HG02642 (cell line): ENCODE results near the gene PRMT9.

Experiments used
- ATAC-seq: cut with Tn5 transposase; IDR thresholded peaks from one replicate; pipeline ENCODE4 v1.9.1; 2021; ENCODE audit warnings: mild to moderate bottlenecking; ENCODE audit not compliant: unreplicated experiment, poor library complexity

PRMT9 gene

GRCh38 chr4:147683717-147684700 lies at the start of gene PRMT9:
Gene PRMT9, minus strand, starts transcription at chr4:147684163. Its CDS starts 176 bp downstream, at chr4:147683987.
- peak; percentile 99 for ATAC-seq

DNA sequence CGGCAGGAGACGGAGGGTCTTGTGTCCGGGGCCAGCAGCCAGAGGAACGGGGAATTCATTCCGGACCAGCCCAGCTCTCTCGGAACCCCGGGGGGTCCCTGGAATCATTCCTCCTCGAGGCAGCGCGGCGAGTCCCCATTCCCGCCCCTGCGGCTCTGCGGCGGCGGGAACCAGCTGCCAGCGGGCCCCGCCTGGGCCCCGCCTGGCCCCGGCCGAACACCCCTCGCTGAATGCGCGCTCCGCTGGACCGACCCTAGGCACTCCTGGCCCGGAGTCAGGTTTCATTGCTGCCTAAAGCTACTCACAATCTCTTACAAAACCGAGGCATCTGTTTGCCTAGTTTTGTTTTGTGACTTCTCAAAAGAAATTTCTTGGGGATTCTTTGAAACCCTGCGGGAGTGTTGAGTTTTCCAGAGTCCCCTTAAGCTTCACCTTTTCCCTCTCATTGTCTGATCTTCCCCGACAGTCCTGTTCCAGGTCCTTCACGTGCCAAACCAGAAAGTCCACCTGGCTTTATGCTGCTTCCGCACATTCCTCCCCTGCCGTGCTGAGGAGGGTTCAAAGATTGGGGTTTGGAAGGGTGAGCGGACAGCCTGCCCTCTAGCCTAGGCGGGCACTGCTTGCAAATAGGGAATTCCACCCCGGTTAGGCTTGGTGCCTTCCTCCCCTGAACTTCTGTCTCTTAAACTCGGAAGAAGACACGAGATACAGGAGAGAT lies 48.7 kb upstream of the PRMT9 start:
- ATAC-seq: peak; percentile 33

- peak; percentile 72 for ATAC-seq
These were observed 47.9 kb upstream of the PRMT9 start, which contains the start of gene ARHGAP10 for GRCh38 chr4:147731580-147732517. Gene ARHGAP10, plus strand, starts transcription at chr4:147732088. Its CDS starts 214 bp downstream, at chr4:147732302.

DNA sequence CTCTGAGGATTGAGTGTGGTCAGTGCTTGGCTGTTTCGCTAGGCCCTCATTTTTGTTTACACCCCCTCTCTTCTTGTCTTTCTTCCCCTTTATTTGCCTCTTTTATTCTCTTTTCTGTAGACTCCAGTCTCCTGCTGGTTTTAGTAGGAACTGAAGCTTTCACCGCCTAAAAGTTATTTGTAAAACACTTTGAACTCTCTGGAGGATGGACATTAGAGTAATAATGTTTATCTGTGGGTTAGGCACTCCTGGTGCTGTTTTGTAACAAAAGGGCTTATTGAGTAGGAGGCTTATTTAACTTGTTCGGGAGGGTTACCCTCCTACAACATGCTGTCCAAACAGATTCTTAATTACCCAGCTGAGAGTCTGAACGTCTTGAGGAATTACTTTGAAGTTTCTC lies 46.4 kb upstream of the PRMT9 start:
- no peak for ATAC-seq

- ATAC-seq: no peak
These were observed 43.6 kb upstream of the PRMT9 start for GRCh38 chr4:147727476-147728028.

DNA sequence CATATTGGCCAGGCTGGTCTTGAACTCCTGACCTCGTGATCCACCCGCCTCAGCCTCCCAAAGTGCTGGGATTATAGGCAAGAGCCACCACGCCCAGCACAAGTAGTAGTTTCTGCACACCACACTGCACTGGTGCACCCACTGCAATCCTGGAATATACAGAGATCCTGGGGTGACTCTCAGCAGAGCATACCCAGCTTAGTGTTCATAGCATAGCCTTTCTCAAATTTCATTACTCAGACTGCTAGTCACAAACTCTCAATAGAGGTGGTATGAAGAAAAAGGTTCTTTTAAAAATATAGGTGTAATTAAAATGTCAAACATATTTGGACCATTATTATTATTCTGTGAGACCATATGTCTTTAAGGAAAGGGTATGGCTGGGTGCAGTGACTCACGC lies 41.7 kb upstream of the PRMT9 start:
- no peak for ATAC-seq

GRCh38 chr4:147724468-147725201 lies 40.7 kb upstream of the PRMT9 start:
- ATAC-seq: no peak

GRCh38 chr4:147723326-147723725 lies 39.4 kb upstream of the PRMT9 start:
- ATAC-seq: no peak

DNA sequence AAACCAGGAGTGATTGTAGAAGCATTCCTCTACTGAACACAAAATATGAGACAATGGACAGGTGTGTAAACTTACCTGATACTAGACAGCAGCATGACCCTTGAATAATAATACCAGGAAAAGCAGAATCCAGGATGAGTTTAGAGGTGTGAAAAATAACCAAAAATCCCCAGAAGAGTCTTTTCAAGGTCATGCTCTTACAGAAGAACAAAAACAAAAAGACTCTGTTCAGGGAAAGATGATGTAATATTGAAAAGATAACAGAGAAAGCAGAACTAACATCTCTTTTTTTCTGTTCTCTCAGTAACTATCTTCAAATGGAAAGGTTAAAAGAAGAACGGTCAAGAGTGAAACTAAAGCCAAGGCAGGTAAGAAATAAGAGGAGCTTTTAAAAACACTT lies 33.9 kb upstream of the PRMT9 start:
- peak; percentile 82 for ATAC-seq

GRCh38 chr4:147714575-147715401 lies 30.8 kb upstream of the PRMT9 start:
- no peak for ATAC-seq

GRCh38 chr4:147709999-147710398 lies 26.0 kb upstream of the PRMT9 start:
- ATAC-seq: no peak

DNA sequence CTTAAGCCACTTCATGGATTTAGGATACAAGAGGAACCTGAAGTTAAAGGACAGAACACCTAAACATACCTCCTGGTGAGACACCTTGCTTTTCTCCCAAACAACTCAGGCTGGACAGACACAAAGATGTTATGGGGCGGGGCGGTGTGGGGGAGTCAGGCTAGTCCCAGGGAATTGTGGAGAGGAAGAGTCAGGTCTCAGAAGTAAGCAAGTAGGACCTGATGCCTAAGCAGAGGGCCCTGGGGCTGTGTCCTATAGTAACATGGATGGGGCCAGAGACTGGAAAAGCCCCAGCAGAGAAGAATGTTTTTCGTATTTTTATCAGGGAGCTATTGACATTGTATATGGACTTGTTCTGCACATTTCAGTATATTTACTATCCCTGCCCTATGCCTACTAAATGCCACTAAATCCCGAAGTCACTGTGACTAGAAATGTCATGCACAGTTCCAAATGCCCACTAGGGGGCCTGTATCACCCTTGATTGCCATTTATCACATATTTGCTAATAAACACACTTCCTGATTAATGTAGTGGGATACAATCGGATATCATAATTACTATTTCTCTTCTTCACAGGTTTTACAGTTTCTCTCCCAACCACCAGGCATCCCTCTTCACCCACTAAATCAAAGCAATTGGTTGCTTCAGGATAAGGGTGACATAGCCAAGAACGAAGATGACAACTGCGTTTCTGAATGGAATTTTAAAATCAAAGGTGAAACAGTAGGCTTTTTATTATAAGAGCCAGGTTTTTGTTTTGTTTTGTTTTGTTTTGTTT lies 24.1 kb upstream of the PRMT9 start:
- ATAC-seq: peak; percentile 78

DNA sequence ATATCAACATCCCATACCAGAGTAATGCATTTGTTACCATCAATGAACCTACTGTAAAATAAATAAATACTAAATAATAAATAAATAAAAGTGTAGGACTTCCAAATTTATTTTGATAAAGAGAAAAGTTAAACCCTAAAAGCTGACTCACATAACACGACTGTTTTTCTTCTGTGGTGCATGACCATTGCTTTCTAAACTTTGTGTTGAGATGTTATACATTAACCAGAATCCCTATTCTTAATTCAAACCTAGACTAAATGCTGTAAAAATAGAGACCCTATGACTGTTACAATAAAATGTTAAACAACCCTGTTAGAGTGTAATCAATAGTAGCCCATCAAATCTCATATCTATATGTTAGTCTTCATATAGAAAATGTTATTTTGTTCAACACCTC lies 20.9 kb upstream of the PRMT9 start:
- ATAC-seq: no peak

DNA sequence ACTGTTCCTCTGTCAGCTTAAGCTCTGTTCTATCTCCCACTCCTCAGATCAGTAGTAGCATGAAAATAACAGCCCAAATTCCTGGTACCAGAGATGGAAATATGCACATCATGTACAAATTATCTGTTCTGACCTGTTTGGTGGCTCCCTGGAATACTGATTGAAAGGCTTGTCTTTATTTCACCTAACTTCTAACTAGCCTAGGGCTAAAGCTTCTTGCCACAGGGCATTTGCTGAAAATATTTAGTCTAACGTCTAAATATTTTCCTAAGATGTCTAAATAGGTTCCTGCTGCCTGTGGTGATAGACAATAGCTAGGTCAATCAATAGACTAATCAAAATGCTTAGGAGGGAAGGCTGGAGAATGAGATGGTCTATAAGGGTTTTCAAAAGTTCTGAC lies 12.9 kb upstream of the PRMT9 start:
- ATAC-seq: no peak

- ATAC-seq: no peak
These were observed 9.3 kb upstream of the PRMT9 start for GRCh38 chr4:147693218-147693617.

DNA sequence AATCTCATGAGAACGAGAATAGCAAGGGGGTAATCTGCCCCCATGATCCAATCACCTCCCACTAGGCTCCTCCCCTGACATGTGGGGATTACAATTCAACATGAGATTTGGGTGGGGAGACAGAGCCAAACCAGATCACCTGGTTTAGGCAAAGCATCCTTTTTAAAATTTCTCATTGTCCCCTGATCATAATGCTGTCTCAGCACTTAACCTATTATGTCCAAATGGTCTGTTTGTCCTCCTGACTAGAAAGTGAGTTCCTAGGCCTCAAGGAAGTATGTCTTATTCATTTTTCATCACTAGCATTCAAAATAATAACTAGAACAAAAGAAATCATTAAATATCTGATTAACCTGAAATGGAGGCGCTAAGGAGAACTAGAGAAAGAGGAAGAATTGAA lies 7.9 kb upstream of the PRMT9 start:
- ATAC-seq: no peak

GRCh38 chr4:147689067-147689466 lies 5.1 kb upstream of the PRMT9 start:
- no peak for ATAC-seq

DNA sequence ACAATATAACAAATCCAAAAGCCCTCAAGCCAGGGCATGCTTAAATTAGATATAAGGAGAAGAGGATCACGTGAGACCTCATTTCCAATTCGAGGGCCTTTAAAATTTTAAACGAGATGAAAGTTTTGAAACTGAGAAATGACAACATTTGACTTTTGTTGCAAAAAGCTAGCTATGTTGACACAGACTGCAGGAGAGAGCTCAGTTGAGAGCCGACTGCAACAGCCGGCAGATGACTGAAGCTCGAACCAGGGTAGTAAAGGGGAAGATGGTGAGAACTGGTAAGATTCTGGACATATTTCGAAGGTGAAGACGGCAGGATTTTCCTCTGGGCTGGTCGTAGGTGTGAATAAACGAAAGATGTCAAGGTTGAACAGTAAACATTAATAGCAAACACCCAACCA lies 773 bp downstream of the PRMT9 start:
- ATAC-seq: no peak
